A673 (cell line): Measurements from ENCODE around the gene NLRC5.

ENCODE experiments used
- CTCF ChIP-seq: fragments of 300-800, 200-600 bp; sonication (generic); conservative IDR thresholded peaks from 2 replicates; pipeline ENCODE4 v1.5.1; 2017; ENCODE audit warnings: low read depth, mild to moderate bottlenecking, antibody characterized with exemption, low read length, moderate library complexity, mixed read lengths
- EZH2 ChIP-seq: fragments of 200-600 bp; sonication (generic); IDR thresholded peaks from 2 replicates; pipeline ENCODE4 v1.6.1; 2017; ENCODE audit warnings: borderline replicate concordance, low read depth, mild to moderate bottlenecking, mixed read lengths, antibody characterized with exemption, low read length; ENCODE audit not compliant: poor library complexity, severe bottlenecking

GRCh38 chr16:57024894-57025680 lies 35.7 kb downstream of the NLRC5 start:
- no peak for TF ChIP-seq EZH2
- no peak for TF ChIP-seq CTCF
